ENCODE results near the gene XYLT1.
"Not testable (repeated sequence)": the region's sequence is repeated elsewhere in the genome, so short reads cannot be mapped to it uniquely, and the experiment has no call there.

The XYLT1 gene

GRCh38 chr16:17412221-17412620 is 58.5 kb downstream of the XYLT1 start:
- Histone ChIP-seq H3K9me2 (replicated peaks; ENCODE audit: low read depth, low read length) (no peaks in the 10 kb centered on the region), H3K4me2 (ENCODE audit: low read depth, low read length, poor library complexity, severe bottlenecking) (no peak overlapping the region), H3K9ac (ENCODE audit: low read depth, low read length, poor library complexity, severe bottlenecking) (no peak overlapping the region), H3K9me3 (ENCODE audit: insufficient read depth, low read depth, low read length) (no peaks in the 10 kb centered on the region), H3F3A (ENCODE audit: low read depth) (no peaks in the 10 kb centered on the region), H4K20me1 (ENCODE audit: insufficient read depth, low read length, poor library complexity, severe bottlenecking) (peaks cover 72% of the 10 kb centered on the region), H3K36me3 (ENCODE audit: insufficient read depth, low read length) (peaks cover 37% of the 10 kb centered on the region; the same call in 1 of the 2 replicates), H3K4me1 (ENCODE audit: insufficient read depth, low read length, poor library complexity, severe bottlenecking) (peaks cover 23% of the 10 kb centered on the region), H3K27me3 (ENCODE audit: insufficient read depth, low read length, poor library complexity, severe bottlenecking) (no peaks in the 10 kb centered on the region), H3K4me3 (ENCODE audit: low read length, poor library complexity, severe bottlenecking) (no peak overlapping the region), H2AFZ (ENCODE audit: low read length) (no peak overlapping the region), H3K79me2 (ENCODE audit: insufficient read depth, low read length) (peaks cover 100% of the 10 kb centered on the region)
- TF ChIP-seq EZH2phosphoT487 (IDR thresholded peaks at IDR 0.05; ENCODE audit: borderline replicate concordance) (no peak), CTCF (conservative IDR thresholded peaks at IDR 0.05; ENCODE audit: low read length) (no peak)

- no peak overlapping the region for H3K9ac ChIP-seq (ENCODE audit: low read depth, low read length, poor library complexity, severe bottlenecking)
- peaks cover 40% of the 10 kb centered on the region; the same call in 1 of the 2 replicates for H3K36me3 ChIP-seq (ENCODE audit: insufficient read depth, low read length)
- H3K27me3 ChIP-seq (ENCODE audit: insufficient read depth, low read length, poor library complexity, severe bottlenecking): no peaks in the 10 kb centered on the region
- H2AFZ ChIP-seq (ENCODE audit: low read length): no peak overlapping the region
- peaks cover 13% of the 10 kb centered on the region for H3K4me1 ChIP-seq (ENCODE audit: insufficient read depth, low read length, poor library complexity, severe bottlenecking)
- H3K9me3 ChIP-seq (ENCODE audit: insufficient read depth, low read depth, low read length): no peaks in the 10 kb centered on the region
- no peaks in the 10 kb centered on the region for H3K9me2 ChIP-seq (replicated peaks; ENCODE audit: low read depth, low read length)
- no peak for TF ChIP-seq EZH2phosphoT487 (IDR thresholded peaks at IDR 0.05; ENCODE audit: borderline replicate concordance)
- H3K4me3 ChIP-seq (ENCODE audit: low read length, poor library complexity, severe bottlenecking): no peak overlapping the region
- H3K4me2 ChIP-seq (ENCODE audit: low read depth, low read length, poor library complexity, severe bottlenecking): no peak overlapping the region
- H3F3A ChIP-seq (ENCODE audit: low read depth): no peaks in the 10 kb centered on the region
- H3K79me2 ChIP-seq (ENCODE audit: insufficient read depth, low read length): peaks cover 98% of the 10 kb centered on the region
- H4K20me1 ChIP-seq (ENCODE audit: insufficient read depth, low read length, poor library complexity, severe bottlenecking): peaks cover 73% of the 10 kb centered on the region
Observed at GRCh38 chr16:17411263-17411662, 59.5 kb downstream of the XYLT1 start.

- H3K9me3 ChIP-seq (ENCODE audit: insufficient read depth, low read depth, low read length); H3K9ac ChIP-seq (ENCODE audit: low read depth, low read length, poor library complexity, severe bottlenecking); H3K4me1 ChIP-seq (ENCODE audit: insufficient read depth, low read length, poor library complexity, severe bottlenecking); H3K9me2 ChIP-seq (replicated peaks; ENCODE audit: low read depth, low read length); H2AFZ ChIP-seq (ENCODE audit: low read length); H3F3A ChIP-seq (ENCODE audit: low read depth); H3K4me2 ChIP-seq (ENCODE audit: low read depth, low read length, poor library complexity, severe bottlenecking); H3K27me3 ChIP-seq (ENCODE audit: insufficient read depth, low read length, poor library complexity, severe bottlenecking); H3K4me3 ChIP-seq (ENCODE audit: low read length, poor library complexity, severe bottlenecking): not testable (repeated sequence)
- H3K79me2 ChIP-seq (ENCODE audit: insufficient read depth, low read length): peaks cover 98% of the 10 kb centered on the region
- peaks cover 77% of the 10 kb centered on the region for H4K20me1 ChIP-seq (ENCODE audit: insufficient read depth, low read length, poor library complexity, severe bottlenecking)
- H3K36me3 ChIP-seq (ENCODE audit: insufficient read depth, low read length): peaks cover 38% of the 10 kb centered on the region; the same call in 1 of the 2 replicates
Observed at GRCh38 chr16:17410316-17410715, 60.4 kb downstream of the XYLT1 start.

DNA sequence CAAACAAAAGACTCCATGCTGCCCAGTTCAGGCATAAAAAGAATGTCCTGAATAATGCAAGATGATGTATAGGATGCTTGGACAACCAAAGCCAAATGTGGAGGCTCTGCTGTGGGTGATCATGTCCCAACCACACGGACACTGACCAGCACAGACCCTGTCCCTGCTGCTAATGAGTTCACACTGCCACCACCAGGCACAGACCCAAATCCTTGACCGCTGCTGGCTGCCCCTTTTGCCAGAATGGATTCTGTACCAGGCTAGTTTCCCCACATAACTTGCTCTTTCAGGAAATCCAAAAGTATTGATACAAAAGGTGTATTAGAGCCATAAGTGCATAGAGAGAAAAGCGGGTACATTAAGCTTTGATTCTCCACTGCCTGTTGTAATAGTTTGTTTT is 60.9 kb downstream of the XYLT1 start:
- H3F3A ChIP-seq (ENCODE audit: low read depth): no peaks in the 10 kb centered on the region
- no peak overlapping the region for H3K4me2 ChIP-seq (ENCODE audit: low read depth, low read length, poor library complexity, severe bottlenecking)
- H3K9me2 ChIP-seq (replicated peaks; ENCODE audit: low read depth, low read length): no peaks in the 10 kb centered on the region
- no peak for TF ChIP-seq EZH2phosphoT487 (IDR thresholded peaks at IDR 0.05; ENCODE audit: borderline replicate concordance)
- TF ChIP-seq CTCF (conservative IDR thresholded peaks at IDR 0.05; ENCODE audit: low read length): no peak
- H3K4me3 ChIP-seq (ENCODE audit: low read length, poor library complexity, severe bottlenecking): no peak overlapping the region
- no peaks in the 10 kb centered on the region for H3K27me3 ChIP-seq (ENCODE audit: insufficient read depth, low read length, poor library complexity, severe bottlenecking)
- no peak overlapping the region for H3K9ac ChIP-seq (ENCODE audit: low read depth, low read length, poor library complexity, severe bottlenecking)
- peaks cover 98% of the 10 kb centered on the region for H3K79me2 ChIP-seq (ENCODE audit: insufficient read depth, low read length)
- H3K9me3 ChIP-seq (ENCODE audit: insufficient read depth, low read depth, low read length): no peaks in the 10 kb centered on the region
- no peak overlapping the region for H2AFZ ChIP-seq (ENCODE audit: low read length)
- H4K20me1 ChIP-seq (ENCODE audit: insufficient read depth, low read length, poor library complexity, severe bottlenecking): peaks cover 78% of the 10 kb centered on the region
- H3K36me3 ChIP-seq (ENCODE audit: insufficient read depth, low read length): peaks cover 40% of the 10 kb centered on the region; the same call in 1 of the 2 replicates
- peaks cover 8% of the 10 kb centered on the region for H3K4me1 ChIP-seq (ENCODE audit: insufficient read depth, low read length, poor library complexity, severe bottlenecking)

All from Loucy (cell line).